ENCODE measurements around the gene TMEM225B.

DNA sequence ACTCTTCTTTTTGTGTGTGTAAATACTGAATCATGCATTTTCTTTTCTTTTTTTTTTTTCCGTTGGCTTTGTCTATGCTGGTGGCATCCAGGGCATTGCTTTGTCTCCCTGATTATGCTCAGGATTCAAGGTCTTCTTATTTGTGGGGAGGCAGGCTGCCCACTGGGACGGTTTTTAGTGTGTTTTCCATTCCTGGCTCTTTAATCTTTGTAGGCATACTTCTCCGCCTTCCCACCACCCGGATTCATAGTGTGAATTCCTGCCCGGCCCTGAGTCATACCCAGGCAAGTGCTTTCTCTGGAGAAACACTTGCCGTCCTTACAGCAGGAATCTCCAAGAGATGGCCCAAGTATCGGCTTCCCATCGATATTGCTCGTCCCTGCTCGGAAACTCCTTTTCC is 34.4 kb upstream of the TMEM225B start:
- TF ChIP-seq, protein P1, sequence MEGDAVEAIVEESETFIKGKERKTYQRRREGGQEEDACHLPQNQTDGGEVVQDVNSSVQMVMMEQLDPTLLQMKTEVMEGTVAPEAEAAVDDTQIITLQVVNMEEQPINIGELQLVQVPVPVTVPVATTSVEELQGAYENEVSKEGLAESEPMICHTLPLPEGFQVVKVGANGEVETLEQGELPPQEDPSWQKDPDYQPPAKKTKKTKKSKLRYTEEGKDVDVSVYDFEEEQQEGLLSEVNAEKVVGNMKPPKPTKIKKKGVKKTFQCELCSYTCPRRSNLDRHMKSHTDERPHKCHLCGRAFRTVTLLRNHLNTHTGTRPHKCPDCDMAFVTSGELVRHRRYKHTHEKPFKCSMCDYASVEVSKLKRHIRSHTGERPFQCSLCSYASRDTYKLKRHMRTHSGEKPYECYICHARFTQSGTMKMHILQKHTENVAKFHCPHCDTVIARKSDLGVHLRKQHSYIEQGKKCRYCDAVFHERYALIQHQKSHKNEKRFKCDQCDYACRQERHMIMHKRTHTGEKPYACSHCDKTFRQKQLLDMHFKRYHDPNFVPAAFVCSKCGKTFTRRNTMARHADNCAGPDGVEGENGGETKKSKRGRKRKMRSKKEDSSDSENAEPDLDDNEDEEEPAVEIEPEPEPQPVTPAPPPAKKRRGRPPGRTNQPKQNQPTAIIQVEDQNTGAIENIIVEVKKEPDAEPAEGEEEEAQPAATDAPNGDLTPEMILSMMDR (IDR thresholded peaks at IDR 0.05): no peak
- TF ChIP-seq POLR2AphosphoS5 (IDR thresholded peaks at IDR 0.05; ENCODE audit: low read depth, low read length): no peak
- TF ChIP-seq, protein P2, sequence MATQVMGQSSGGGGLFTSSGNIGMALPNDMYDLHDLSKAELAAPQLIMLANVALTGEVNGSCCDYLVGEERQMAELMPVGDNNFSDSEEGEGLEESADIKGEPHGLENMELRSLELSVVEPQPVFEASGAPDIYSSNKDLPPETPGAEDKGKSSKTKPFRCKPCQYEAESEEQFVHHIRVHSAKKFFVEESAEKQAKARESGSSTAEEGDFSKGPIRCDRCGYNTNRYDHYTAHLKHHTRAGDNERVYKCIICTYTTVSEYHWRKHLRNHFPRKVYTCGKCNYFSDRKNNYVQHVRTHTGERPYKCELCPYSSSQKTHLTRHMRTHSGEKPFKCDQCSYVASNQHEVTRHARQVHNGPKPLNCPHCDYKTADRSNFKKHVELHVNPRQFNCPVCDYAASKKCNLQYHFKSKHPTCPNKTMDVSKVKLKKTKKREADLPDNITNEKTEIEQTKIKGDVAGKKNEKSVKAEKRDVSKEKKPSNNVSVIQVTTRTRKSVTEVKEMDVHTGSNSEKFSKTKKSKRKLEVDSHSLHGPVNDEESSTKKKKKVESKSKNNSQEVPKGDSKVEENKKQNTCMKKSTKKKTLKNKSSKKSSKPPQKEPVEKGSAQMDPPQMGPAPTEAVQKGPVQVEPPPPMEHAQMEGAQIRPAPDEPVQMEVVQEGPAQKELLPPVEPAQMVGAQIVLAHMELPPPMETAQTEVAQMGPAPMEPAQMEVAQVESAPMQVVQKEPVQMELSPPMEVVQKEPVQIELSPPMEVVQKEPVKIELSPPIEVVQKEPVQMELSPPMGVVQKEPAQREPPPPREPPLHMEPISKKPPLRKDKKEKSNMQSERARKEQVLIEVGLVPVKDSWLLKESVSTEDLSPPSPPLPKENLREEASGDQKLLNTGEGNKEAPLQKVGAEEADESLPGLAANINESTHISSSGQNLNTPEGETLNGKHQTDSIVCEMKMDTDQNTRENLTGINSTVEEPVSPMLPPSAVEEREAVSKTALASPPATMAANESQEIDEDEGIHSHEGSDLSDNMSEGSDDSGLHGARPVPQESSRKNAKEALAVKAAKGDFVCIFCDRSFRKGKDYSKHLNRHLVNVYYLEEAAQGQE (IDR thresholded peaks at IDR 0.05; ENCODE audit: insufficient read depth in 1 of 2, low read depth in 2 of 2, low read length in 1 of 2): no peak
- TF ChIP-seq SIN3A (IDR thresholded peaks at IDR 0.05; ENCODE audit: borderline replicate concordance, insufficient read depth, low read depth, low read length): no peak
- no peak for TF ChIP-seq TCF7L2 (IDR thresholded peaks at IDR 0.05; ENCODE audit: low read depth, low read length)

All from Panc1 (cell line).